Breast epithelium (tissue), 4 donors: ENCODE measurements around the gene STIM1. TPM values are rescaled to one million over a fixed set of nuclear protein-coding genes. Genes with fewer than 3 reads are reported as not detected.

Experiments
- DNase-seq, 2 donors: peaks; one replicate each; pipeline ENCODE4 v3.0.0-alpha.2; 2019; ENCODE audit warnings: low spot score in 2 of 2
- H3K27ac ChIP-seq, 2 donors: fragments of 200-600 bp; sonication (generic) in 1 of 2; one replicate each; pipeline ENCODE4 v1.5.1; 2016 to 2019; ENCODE audit warnings: mild to moderate bottlenecking in 1 of 2
- H3K27me3 ChIP-seq, 2 donors: fragments of 200-600 bp; sonication (generic) in 1 of 2; one replicate each; pipeline versions ENCODE4 v1.5.1 to v1.6.0; 2017 to 2019; ENCODE audit warnings: control low read depth in 1 of 2, mild to moderate bottlenecking in 1 of 2
- H3K36me3 ChIP-seq: fragments of 200-600 bp; one replicate; pipeline ENCODE4 v1.5.1; 2019
- H3K4me1 ChIP-seq, 2 donors: fragments of 200-600 bp; sonication (generic); one replicate each; pipeline ENCODE4 v1.5.1; 2016 to 2019; ENCODE audit warnings: control low read depth in 1 of 2
- H3K4me3 ChIP-seq, 3 donors: fragments of 200-600 bp; sonication (generic); 1 replicate in 2 of 3; 2 replicates in 1 of 3; pipeline ENCODE4 v1.5.1; 2016 to 2019; ENCODE audit warnings: mild to moderate bottlenecking in 3 of 3, moderate library complexity in 2 of 3
- H3K9me3 ChIP-seq, 2 donors: fragments of 200-600 bp; sonication (generic) in 1 of 2; one replicate each; pipeline ENCODE4 v1.5.1; 2016 to 2019; ENCODE audit warnings: control low read depth in 1 of 2
- POLR2A ChIP-seq: fragments of 450-650 bp; IDR thresholded peaks from one replicate; pipeline ENCODE4 v1.6.1; 2016; ENCODE audit warnings: antibody characterized with exemption, mild to moderate bottlenecking, moderate library complexity
- POLR2AphosphoS5 ChIP-seq, 3 donors: sonication (generic); formaldehyde crosslinking; IDR thresholded peaks; one replicate each; pipeline ENCODE4 v1.6.1; 2017; ENCODE audit warnings: antibody characterized with exemption in 3 of 3
- intact Hi-C: fragments of 100-400 bp; cut with DNase I; formaldehyde crosslinking; loops from one replicate; pipeline ENCODE4 v1.15.1; 2023; ENCODE audit warnings: low total_unique reads
- total RNA-seq, 3 donors: library from RNA; depleted of rRNA; stranded (reverse); fragments of >200 nt; gene quantifications; one replicate each; pipeline ENCODE4 v1.1.0, GENCODE V29; 2016
- TF ChIP-seq, protein P1 (sequence below), 3 donors: fragments of 450-650 bp; IDR thresholded peaks; one replicate each; pipeline ENCODE4 v1.5.1; 2016 to 2017; ENCODE audit warnings: antibody characterized with exemption in 3 of 3, mild to moderate bottlenecking in 3 of 3, moderate library complexity in 3 of 3

Gene STIM1
- total RNA-seq, 3 donors from 2014 or later, result 44.2 to 68.2 (median 47.9) TPM

DNA sequence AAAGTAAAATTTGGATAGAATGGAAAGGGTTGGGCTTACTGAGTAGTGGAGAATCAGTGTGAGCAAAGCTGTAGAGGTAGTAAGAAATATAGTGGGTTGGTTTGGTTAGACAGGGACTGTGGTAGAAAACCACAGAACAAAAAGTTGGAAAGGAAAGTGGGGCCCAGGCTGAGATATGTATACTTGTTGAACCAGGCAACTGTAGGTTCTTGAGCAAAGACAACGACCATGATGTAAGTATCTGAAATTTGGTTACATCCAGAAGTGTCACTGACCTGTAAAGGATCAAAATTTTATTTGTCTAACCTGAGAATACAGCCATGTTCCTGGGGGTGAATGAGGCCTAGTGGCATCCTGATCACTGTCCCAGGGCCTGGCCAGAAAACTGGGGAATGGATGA, 114.1 kb downstream of the STIM1 start:
- no peak for DNase-seq
- H3K27ac ChIP-seq, result peak overlapping the region in 1 of 2 donors; percentile 30

GRCh38 chr11:3970108-3970507, 114.6 kb downstream of the STIM1 start:
- no peak for DNase-seq
- no peak overlapping the region for H3K27ac ChIP-seq
- H3K27me3 ChIP-seq, result no peaks in the 10 kb centered on the region
- TF ChIP-seq POLR2A (no peak), POLR2AphosphoS5 (IDR thresholded peaks at IDR 0.05) (no peak)
- TF ChIP-seq, protein P1, sequence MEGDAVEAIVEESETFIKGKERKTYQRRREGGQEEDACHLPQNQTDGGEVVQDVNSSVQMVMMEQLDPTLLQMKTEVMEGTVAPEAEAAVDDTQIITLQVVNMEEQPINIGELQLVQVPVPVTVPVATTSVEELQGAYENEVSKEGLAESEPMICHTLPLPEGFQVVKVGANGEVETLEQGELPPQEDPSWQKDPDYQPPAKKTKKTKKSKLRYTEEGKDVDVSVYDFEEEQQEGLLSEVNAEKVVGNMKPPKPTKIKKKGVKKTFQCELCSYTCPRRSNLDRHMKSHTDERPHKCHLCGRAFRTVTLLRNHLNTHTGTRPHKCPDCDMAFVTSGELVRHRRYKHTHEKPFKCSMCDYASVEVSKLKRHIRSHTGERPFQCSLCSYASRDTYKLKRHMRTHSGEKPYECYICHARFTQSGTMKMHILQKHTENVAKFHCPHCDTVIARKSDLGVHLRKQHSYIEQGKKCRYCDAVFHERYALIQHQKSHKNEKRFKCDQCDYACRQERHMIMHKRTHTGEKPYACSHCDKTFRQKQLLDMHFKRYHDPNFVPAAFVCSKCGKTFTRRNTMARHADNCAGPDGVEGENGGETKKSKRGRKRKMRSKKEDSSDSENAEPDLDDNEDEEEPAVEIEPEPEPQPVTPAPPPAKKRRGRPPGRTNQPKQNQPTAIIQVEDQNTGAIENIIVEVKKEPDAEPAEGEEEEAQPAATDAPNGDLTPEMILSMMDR (IDR thresholded peaks at IDR 0.05), result no peak
- H3K9me3 ChIP-seq, result no peaks in the 10 kb centered on the region
- H3K36me3 ChIP-seq, result no peaks in the 10 kb centered on the region
- H3K4me1 ChIP-seq, result no peaks in the 10 kb centered on the region
- no peak overlapping the region for H3K4me3 ChIP-seq
- intact Hi-C loops, result no loop called here

More for the DNA sequence above, 114.1 kb downstream of the STIM1 start:
- intact Hi-C loops, result no loop called here
- Histone ChIP-seq H3K4me1 (no peaks in the 10 kb centered on the region), H3K9me3 (no peaks in the 10 kb centered on the region), H3K36me3 (no peaks in the 10 kb centered on the region), H3K27me3 (no peaks in the 10 kb centered on the region), H3K4me3 (no peak overlapping the region)
- TF ChIP-seq POLR2AphosphoS5 (IDR thresholded peaks at IDR 0.05), result no peak
- TF ChIP-seq, protein P1 (IDR thresholded peaks at IDR 0.05), result no peak
- TF ChIP-seq POLR2A, result no peak

GRCh38 chr11:3971756-3972404, 116.4 kb downstream of the STIM1 start:
- H3K4me3 ChIP-seq, result no peak overlapping the region
- no peaks in the 10 kb centered on the region for H3K9me3 ChIP-seq
- no peaks in the 10 kb centered on the region for H3K27me3 ChIP-seq
- intact Hi-C loops, result no loop called here
- DNase-seq, result no peak
- no peaks in the 10 kb centered on the region for H3K4me1 ChIP-seq
- no peaks in the 10 kb centered on the region for H3K36me3 ChIP-seq
- TF ChIP-seq, protein P1 (IDR thresholded peaks at IDR 0.05), result peak in 1 of 3 donors; percentile 39
- TF ChIP-seq POLR2AphosphoS5 (IDR thresholded peaks at IDR 0.05), result no peak
- no peak for TF ChIP-seq POLR2A
- peak overlapping the region; percentile 34 to 43 for H3K27ac ChIP-seq

DNA sequence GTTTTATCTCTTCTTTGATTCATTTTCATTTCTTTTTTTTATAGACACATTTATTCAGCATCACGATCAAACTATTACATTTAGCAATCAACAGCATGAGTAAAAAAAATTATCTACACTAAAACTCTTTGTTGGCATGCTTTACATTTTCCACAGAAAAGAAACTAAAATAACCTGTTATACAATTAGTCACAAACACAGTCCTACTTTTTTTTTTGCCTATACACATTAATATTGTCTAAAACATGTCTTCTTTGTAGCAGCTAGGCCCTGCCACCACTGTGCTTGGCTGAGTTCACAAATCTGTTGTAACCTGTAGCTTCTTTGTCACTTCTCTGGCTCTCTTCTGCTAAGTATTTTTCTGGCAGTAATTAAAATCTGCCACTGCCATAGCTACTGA, 117.0 kb downstream of the STIM1 start:
- Histone ChIP-seq H3K27ac (peak overlapping the region; percentile 43 to 69), H3K4me3 (no peak overlapping the region), H3K9me3 (no peaks in the 10 kb centered on the region), H3K36me3 (no peaks in the 10 kb centered on the region), H3K27me3 (no peaks in the 10 kb centered on the region), H3K4me1 (no peaks in the 10 kb centered on the region)
- DNase-seq, result no peak
- intact Hi-C loops, result no loop called here
- TF ChIP-seq POLR2A (no peak), POLR2AphosphoS5 (IDR thresholded peaks at IDR 0.05) (no peak)
- TF ChIP-seq, protein P1 (IDR thresholded peaks at IDR 0.05), result no peak

DNA sequence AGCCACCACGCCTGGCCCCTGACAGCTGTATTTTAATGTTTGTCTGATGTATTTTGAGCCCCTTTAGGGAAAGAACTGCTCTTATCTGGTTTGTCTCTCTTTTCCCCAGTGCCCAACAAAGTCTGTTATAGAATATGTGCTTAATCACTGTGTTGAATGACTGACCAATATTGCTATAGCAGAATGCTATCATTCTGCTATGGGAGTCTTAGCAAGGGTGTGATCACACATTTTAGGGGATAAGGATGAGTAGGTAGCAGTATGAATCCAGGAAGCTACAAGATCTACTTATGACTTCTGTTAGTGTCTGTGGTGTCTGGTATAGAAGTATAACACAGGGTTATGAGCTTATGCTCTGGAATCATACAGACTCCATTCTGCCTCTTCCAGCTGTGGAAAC, 121.6 kb downstream of the STIM1 start:
- no peak overlapping the region for H3K27ac ChIP-seq

More for the DNA sequence above, 121.6 kb downstream of the STIM1 start:
- no peak overlapping the region for H3K4me3 ChIP-seq
- TF ChIP-seq POLR2A, result no peak
- TF ChIP-seq, protein P1 (IDR thresholded peaks at IDR 0.05), result no peak
- no peak for TF ChIP-seq POLR2AphosphoS5 (IDR thresholded peaks at IDR 0.05)
- no peaks in the 10 kb centered on the region for H3K27me3 ChIP-seq
- peaks cover 0 to 7% of the 10 kb centered on the region in 2 donors for H3K4me1 ChIP-seq
- intact Hi-C loops, result no loop called here
- no peak for DNase-seq
- no peaks in the 10 kb centered on the region for H3K36me3 ChIP-seq
- no peaks in the 10 kb centered on the region for H3K9me3 ChIP-seq
